AG09309 (cell line): ENCODE results near the gene LMO1.

Experiments used
- DNase-seq: peaks from one replicate; pipeline ENCODE4 v3.0.0-alpha.2; 2010; ENCODE audit warnings: low read depth
- H3K4me3 ChIP-seq: 2 replicates; pipeline ENCODE4 v1.5.1; 2011; ENCODE audit warnings: mild to moderate bottlenecking, low read depth, low read length, moderate library complexity; ENCODE audit not compliant: control insufficient read depth
- CTCF ChIP-seq: IDR thresholded peaks from 2 replicates; pipeline ENCODE4 v1.5.1; 2011; ENCODE audit warnings: mild to moderate bottlenecking, low read depth, low read length, inconsistent platforms; ENCODE audit not compliant: insufficient read depth, control insufficient read depth; ENCODE audit errors: missing control alignments

Gene LMO1

GRCh38 chr11:8250434-8250833 is 13.2 kb downstream of the LMO1 start:
- no peak for TF ChIP-seq CTCF
- no peak for DNase-seq
- H3K4me3 ChIP-seq: no peak overlapping the region

DNA sequence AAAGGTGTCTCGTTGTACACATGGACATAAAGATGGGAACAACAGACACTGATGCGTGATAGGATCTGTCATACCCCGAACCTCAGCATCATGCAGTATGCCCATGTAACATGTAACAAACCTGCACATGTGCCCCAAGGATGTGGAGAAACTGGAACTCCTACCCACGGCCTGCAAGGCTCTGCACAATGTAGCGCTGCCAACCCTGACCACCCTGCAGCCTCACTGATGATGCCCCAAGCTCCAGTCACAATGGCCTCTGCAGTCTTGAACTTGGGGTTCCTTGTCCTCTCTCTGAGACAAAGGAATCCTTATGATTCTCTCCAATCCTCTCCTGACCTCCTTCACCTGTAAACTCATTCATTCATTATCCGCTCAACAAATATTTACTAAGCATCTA is 14.2 kb downstream of the LMO1 start:
- H3K4me3 ChIP-seq: no peak overlapping the region
- no peak for DNase-seq
- TF ChIP-seq CTCF: no peak

DNA sequence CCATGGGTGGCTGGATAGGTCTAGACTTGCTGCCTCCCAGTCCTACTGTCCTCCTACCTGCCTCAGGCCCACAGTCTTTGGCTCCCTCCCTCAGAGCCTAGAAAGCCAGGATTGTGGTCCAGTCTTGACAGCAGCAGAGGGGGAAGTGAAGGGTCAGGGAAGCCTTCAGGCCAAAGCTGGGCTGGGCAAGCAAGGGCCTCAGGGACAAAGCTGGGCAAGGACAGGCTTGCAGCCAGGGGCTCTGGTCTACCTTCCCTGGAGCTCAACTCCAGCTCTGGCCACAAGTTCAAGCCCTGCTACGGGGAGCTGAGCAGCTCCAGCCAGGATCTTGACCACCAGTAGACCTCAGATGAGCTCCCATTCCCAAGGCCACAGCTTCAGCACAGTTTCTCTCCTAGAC is 14.9 kb downstream of the LMO1 start:
- H3K4me3 ChIP-seq: no peak overlapping the region
- no peak for TF ChIP-seq CTCF
- DNase-seq: no peak

DNA sequence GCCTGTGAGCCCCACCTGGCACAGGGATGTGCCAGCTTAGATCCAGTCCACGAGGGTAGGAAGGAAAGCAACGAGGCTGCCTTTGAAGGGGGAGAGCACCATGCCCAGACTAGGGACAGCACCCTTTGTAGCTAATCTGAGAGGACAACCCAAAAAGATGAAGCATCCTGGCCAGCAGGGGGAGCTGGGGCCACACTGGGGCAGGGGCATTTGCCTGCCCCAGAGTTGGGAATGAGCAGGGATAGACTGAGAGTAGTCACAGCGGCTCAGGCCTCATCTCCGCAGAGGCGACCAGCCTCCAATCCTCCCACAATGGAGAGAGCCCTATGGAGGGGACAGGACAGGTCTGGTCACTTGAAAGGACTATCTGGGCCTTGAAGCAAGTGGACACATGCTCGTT is 16.4 kb downstream of the LMO1 start:
- no peak overlapping the region for H3K4me3 ChIP-seq
- TF ChIP-seq CTCF: peak; percentile 50
- no peak for DNase-seq

DNA sequence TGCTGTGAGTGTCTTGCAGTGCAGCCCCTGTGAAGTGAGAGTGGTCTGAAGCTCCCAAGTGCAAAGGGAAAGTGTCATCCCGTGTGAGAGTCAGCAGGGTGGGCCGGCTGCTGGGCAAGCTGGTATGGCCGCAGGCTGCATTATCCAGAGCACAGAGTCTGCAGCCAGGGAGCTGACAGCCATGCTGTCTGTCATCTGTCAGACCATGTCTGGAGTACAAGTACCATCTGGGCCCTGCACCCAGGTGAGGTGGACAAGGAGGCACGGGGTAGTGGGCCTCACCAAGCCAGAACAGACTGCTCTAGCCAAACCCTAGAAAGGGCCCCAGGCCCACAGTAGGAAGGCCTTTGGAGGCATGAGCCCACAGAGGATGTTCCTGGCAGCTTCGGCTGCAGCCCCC is 20.2 kb downstream of the LMO1 start:
- H3K4me3 ChIP-seq: no peak overlapping the region
- no peak for DNase-seq
- TF ChIP-seq CTCF: no peak

GRCh38 chr11:8242499-8243280 is 21.0 kb downstream of the LMO1 start:
- no peak for DNase-seq
- no peak for TF ChIP-seq CTCF
- no peak overlapping the region for H3K4me3 ChIP-seq

GRCh38 chr11:8242118-8242475 is 21.6 kb downstream of the LMO1 start:
- DNase-seq: no peak
- TF ChIP-seq CTCF: no peak
- no peak overlapping the region for H3K4me3 ChIP-seq
